HG03575 (cell line): ENCODE results near the gene RBM33.

ENCODE experiments used
- ATAC-seq: cut with Tn5 transposase; IDR thresholded peaks from one replicate; pipeline ENCODE4 v1.9.1; 2021; ENCODE audit not compliant: unreplicated experiment, insufficient number of reproducible peaks, low FRiP score; ENCODE audit errors: extremely low read depth

Gene RBM33

GRCh38 chr7:155752756-155753445, 108.4 kb downstream of the RBM33 start:
- no peak for ATAC-seq

- no peak for ATAC-seq
These were observed 109.0 kb downstream of the RBM33 start for GRCh38 chr7:155753446-155753965.

- ATAC-seq, result no peak
These were observed 109.7 kb downstream of the RBM33 start for GRCh38 chr7:155754165-155754564.

- no peak for ATAC-seq
These were observed 110.6 kb downstream of the RBM33 start for GRCh38 chr7:155755026-155755425.

GRCh38 chr7:155756322-155756721, 111.9 kb downstream of the RBM33 start:
- no peak for ATAC-seq

GRCh38 chr7:155758348-155758747, 113.9 kb downstream of the RBM33 start:
- ATAC-seq, result no peak

GRCh38 chr7:155759740-155760430, 115.4 kb downstream of the RBM33 start:
- no peak for ATAC-seq

GRCh38 chr7:155761162-155761561, 116.7 kb downstream of the RBM33 start:
- no peak for ATAC-seq

GRCh38 chr7:155762036-155762435, 117.6 kb downstream of the RBM33 start:
- ATAC-seq, result no peak

- ATAC-seq, result no peak
These were observed 118.2 kb downstream of the RBM33 start for GRCh38 chr7:155762655-155763054.

GRCh38 chr7:155763122-155763521, 118.7 kb downstream of the RBM33 start:
- no peak for ATAC-seq

GRCh38 chr7:155763691-155764437, 119.4 kb downstream of the RBM33 start:
- ATAC-seq, result no peak

GRCh38 chr7:155764438-155764793, 120.0 kb downstream of the RBM33 start:
- no peak for ATAC-seq

- ATAC-seq, result no peak
These were observed 121.0 kb downstream of the RBM33 start for GRCh38 chr7:155765458-155765857.

- ATAC-seq, result no peak
These were observed 121.9 kb downstream of the RBM33 start for GRCh38 chr7:155766386-155766785.

GRCh38 chr7:155766966-155767916, 122.8 kb downstream of the RBM33 start:
- no peak for ATAC-seq

- no peak for ATAC-seq
These were observed 125.2 kb downstream of the RBM33 start for GRCh38 chr7:155769701-155770100.

GRCh38 chr7:155770241-155770640, 125.8 kb downstream of the RBM33 start:
- ATAC-seq, result no peak

GRCh38 chr7:155773531-155773930, 129.1 kb downstream of the RBM33 start:
- no peak for ATAC-seq
